DND-41 (cell line): ENCODE measurements around the gene COL8A1.

Source experiments
- ATAC-seq: fragments of 200-7000 bp; cut with Tn5 transposase; 3 replicates; pipeline ENCODE4 v1.9.1; 2021; ENCODE audit warnings: low read depth; ENCODE audit not compliant: insufficient read depth
- DNase-seq: peaks from one replicate; pipeline ENCODE4 v3.0.0-alpha.2; 2020
- H2AFZ ChIP-seq: 2 replicates; pipeline ENCODE4 v1.6.0; 2012; ENCODE audit warnings: low read depth, low read length
- H3K27ac ChIP-seq: 2 replicates; pipeline ENCODE4 v1.5.1; 2012; ENCODE audit warnings: low read length, inconsistent platforms
- H3K27me3 ChIP-seq: fragments of 200-600 bp; sonication (generic); 2 replicates; pipeline ENCODE4 v1.6.0; 2012; ENCODE audit warnings: low read length, mild to moderate bottlenecking, inconsistent platforms; ENCODE audit not compliant: insufficient read depth, poor library complexity
- H3K36me3 ChIP-seq: 2 replicates; pipeline ENCODE4 v1.5.1; 2012; ENCODE audit warnings: low read length, inconsistent platforms; ENCODE audit not compliant: insufficient read depth
- H3K4me1 ChIP-seq: 2 replicates; pipeline ENCODE4 v1.5.1; 2012; ENCODE audit warnings: mild to moderate bottlenecking, low read length; ENCODE audit not compliant: insufficient read depth
- H3K4me2 ChIP-seq: 2 replicates; pipeline ENCODE4 v1.6.0; 2012; ENCODE audit warnings: mild to moderate bottlenecking, moderate library complexity, low read length, inconsistent platforms; ENCODE audit not compliant: insufficient read depth
- H3K4me3 ChIP-seq, 2 experiments: fragments of 200-600 bp in 1 of 2; shearing (Covaris generic) in 1 of 2; 2 replicates each; pipeline ENCODE4 v1.5.1; 2012 to 2016; ENCODE audit warnings: inconsistent platforms in 2 of 2, low read length in 2 of 2, mild to moderate bottlenecking in 2 of 2, low read depth in 1 of 2, moderate library complexity in 1 of 2
- H3K79me2 ChIP-seq: 2 replicates; pipeline ENCODE4 v1.6.0; 2012; ENCODE audit warnings: low read length, inconsistent platforms; ENCODE audit not compliant: insufficient read depth
- H3K9ac ChIP-seq: 2 replicates; pipeline ENCODE4 v1.6.0; 2012; ENCODE audit warnings: low read depth, mild to moderate bottlenecking, inconsistent platforms, low read length, moderate library complexity
- H3K9me3 ChIP-seq: 2 replicates; pipeline ENCODE4 v1.5.1; 2012; ENCODE audit warnings: low read length, moderate library complexity, mild to moderate bottlenecking, inconsistent platforms; ENCODE audit not compliant: insufficient read depth, severe bottlenecking
- H4K20me1 ChIP-seq: 2 replicates; pipeline ENCODE4 v1.6.0; 2012; ENCODE audit warnings: low read length; ENCODE audit not compliant: insufficient read depth
- EZH2 ChIP-seq: IDR thresholded peaks from 3 replicates; pipeline ENCODE4 v1.6.1; 2012; ENCODE audit warnings: borderline replicate concordance, low read depth, mild to moderate bottlenecking, moderate library complexity, low read length, inconsistent platforms; ENCODE audit not compliant: severe bottlenecking
- TF ChIP-seq, protein P1 (sequence below): IDR thresholded peaks from 2 replicates; pipeline ENCODE4 v1.5.1; 2012; ENCODE audit warnings: borderline replicate concordance, low read length, moderate library complexity, mild to moderate bottlenecking; ENCODE audit not compliant: poor library complexity, severe bottlenecking; ENCODE audit errors: extremely low read depth

COL8A1 gene

DNA sequence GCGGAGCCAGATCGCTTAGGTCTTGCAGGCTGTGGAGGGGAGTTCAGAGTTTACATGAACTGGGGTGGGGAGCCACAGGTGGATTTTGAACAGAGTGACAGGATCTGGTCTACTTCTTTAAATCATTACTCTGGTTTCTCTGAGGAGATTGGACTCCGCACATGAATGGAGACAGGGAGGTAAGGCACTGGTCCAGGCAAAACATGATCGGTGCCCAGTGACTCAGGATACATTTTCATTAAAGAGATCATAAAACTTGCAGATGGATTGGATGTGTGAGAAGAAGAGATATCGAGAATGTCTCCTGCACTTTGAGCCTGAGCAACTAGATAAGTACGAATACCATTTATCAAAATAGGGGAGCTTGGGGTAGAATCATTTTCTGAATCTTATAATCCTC, 117.4 kb downstream of the COL8A1 start:
- Histone ChIP-seq H3K4me1 (no peaks in the 10 kb centered on the region), H3K27me3 (peaks cover 23% of the 10 kb centered on the region), H3K4me2 (no peak overlapping the region), H3K4me3 (no peak overlapping the region), H3K9me3 (no peaks in the 10 kb centered on the region), H3K79me2 (no peaks in the 10 kb centered on the region), H3K9ac (no peak overlapping the region), H3K27ac (no peak overlapping the region), H4K20me1 (no peaks in the 10 kb centered on the region), H2AFZ (no peak overlapping the region), H3K36me3 (no peaks in the 10 kb centered on the region)
- DNase-seq (no peak), ATAC-seq (no peak)
- TF ChIP-seq, protein P1, sequence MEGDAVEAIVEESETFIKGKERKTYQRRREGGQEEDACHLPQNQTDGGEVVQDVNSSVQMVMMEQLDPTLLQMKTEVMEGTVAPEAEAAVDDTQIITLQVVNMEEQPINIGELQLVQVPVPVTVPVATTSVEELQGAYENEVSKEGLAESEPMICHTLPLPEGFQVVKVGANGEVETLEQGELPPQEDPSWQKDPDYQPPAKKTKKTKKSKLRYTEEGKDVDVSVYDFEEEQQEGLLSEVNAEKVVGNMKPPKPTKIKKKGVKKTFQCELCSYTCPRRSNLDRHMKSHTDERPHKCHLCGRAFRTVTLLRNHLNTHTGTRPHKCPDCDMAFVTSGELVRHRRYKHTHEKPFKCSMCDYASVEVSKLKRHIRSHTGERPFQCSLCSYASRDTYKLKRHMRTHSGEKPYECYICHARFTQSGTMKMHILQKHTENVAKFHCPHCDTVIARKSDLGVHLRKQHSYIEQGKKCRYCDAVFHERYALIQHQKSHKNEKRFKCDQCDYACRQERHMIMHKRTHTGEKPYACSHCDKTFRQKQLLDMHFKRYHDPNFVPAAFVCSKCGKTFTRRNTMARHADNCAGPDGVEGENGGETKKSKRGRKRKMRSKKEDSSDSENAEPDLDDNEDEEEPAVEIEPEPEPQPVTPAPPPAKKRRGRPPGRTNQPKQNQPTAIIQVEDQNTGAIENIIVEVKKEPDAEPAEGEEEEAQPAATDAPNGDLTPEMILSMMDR = no peak
- no peak for TF ChIP-seq EZH2

DNA sequence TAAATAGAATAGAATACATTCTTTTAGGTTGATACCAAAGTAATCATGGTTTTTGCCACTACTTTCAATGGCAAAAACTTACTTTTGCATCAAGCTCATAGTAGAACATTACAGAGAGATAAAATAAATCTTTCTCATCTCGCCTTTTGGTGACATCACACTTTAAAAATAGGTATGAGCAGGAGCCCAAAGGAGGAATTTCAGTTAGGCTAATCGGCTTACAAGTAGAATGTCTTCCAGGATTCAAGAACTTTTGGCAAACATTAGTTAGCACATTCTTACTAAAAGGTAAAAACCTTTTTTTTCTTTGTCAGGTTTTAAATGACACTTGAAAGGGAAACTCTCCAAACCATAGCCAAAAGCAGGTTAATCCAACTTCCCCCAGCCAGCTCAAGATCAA, 119.6 kb downstream of the COL8A1 start:
- H3K9ac ChIP-seq = no peak overlapping the region
- no peak for DNase-seq
- no peak for ATAC-seq
- H2AFZ ChIP-seq = no peak overlapping the region
- H3K27me3 ChIP-seq = peaks cover 23% of the 10 kb centered on the region
- H4K20me1 ChIP-seq = 0 out of 2 replicates have a peak, but pooled peaks cover 2% of the 10 kb centered on the region
- no peaks in the 10 kb centered on the region for H3K9me3 ChIP-seq
- H3K4me2 ChIP-seq = no peak overlapping the region
- no peak overlapping the region for H3K27ac ChIP-seq
- H3K79me2 ChIP-seq = no peaks in the 10 kb centered on the region
- TF ChIP-seq, protein P1 = no peak
- TF ChIP-seq EZH2 = no peak
- no peak overlapping the region for H3K4me3 ChIP-seq
- H3K4me1 ChIP-seq = no peaks in the 10 kb centered on the region
- no peaks in the 10 kb centered on the region for H3K36me3 ChIP-seq

DNA sequence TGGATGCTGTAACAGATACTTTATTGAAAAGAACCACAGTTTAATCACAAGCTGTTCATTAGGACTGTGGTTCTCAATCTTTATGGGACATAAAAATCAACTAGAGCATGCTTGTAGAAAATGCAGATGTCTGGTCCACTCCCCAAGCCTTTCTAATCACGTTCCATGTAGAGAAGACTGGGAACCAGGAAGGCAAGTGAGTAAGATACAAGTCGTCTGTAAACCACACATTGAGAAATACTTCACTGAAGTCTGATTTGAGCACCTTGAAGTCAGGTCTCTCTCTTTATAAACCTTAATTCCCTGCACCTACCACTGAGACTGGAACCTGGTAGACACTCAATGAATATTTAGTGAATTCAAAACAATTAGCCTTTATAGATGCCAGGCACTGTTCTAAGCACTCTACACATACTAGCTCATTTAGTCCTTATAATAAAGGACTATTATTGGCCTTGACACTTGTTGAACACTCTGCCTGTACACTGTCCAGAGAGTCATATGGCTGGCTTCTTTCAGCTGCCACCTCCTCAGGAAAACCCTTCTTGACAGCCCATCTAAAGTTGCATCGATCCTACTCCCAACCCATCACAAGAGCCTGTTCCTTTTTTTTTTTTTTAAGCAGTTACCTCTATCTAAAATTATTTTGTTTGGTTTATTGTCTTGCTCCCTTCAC, 120.2 kb downstream of the COL8A1 start:
- H3K79me2 ChIP-seq = no peaks in the 10 kb centered on the region
- no peaks in the 10 kb centered on the region for H3K9me3 ChIP-seq
- ATAC-seq (no peak), DNase-seq (no peak)
- H3K4me2 ChIP-seq = no peak overlapping the region
- no peaks in the 10 kb centered on the region for H3K36me3 ChIP-seq
- no peak overlapping the region for H3K27ac ChIP-seq
- H3K9ac ChIP-seq = no peak overlapping the region
- TF ChIP-seq, protein P1 = no peak
- TF ChIP-seq EZH2 = no peak
- H3K4me3 ChIP-seq = no peak overlapping the region
- peaks cover 23% of the 10 kb centered on the region for H3K27me3 ChIP-seq
- H2AFZ ChIP-seq = no peak overlapping the region
- H3K4me1 ChIP-seq = no peaks in the 10 kb centered on the region
- 0 out of 2 replicates have a peak, but pooled peaks cover 2% of the 10 kb centered on the region for H4K20me1 ChIP-seq

DNA sequence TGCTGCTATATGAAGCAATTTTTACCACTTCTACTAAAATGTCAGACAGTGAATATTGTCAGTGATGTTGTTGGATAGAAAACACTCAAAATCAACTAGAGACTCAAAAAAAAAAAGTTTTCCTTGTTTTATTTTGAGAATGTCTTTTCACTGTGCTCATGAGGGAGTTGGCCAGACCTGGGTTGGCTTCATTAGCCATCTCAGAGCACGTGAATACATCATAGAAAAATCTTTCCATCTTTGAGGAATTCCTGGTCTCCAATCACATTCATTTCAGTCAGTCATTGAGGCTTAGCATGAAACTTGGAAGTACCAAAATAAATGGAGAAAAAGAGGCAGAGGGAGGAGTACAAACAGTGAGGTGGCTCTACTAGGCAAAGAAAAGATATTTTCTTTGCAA, 121.6 kb downstream of the COL8A1 start:
- Histone ChIP-seq H3K4me1 (no peaks in the 10 kb centered on the region), H3K27ac (no peak overlapping the region), H3K4me2 (no peak overlapping the region), H3K79me2 (no peaks in the 10 kb centered on the region), H2AFZ (no peak overlapping the region), H3K9me3 (no peaks in the 10 kb centered on the region), H4K20me1 (0 out of 2 replicates have a peak, but pooled peaks cover 2% of the 10 kb centered on the region), H3K9ac (no peak overlapping the region), H3K27me3 (peaks cover 23% of the 10 kb centered on the region), H3K4me3 (no peak overlapping the region), H3K36me3 (no peaks in the 10 kb centered on the region)
- DNase-seq (no peak), ATAC-seq (no peak)
- TF ChIP-seq EZH2 = no peak
- TF ChIP-seq, protein P1 = no peak
